ENCODE measurements around the gene SIRPA. TPM values are rescaled to one million over a fixed set of nuclear protein-coding genes. Genes with fewer than 3 reads are reported as not detected.

Gene SIRPA
- total and polyA plus RNA-seq, 2 of the 8 experiments (the other 6 are each of a cell fraction or from before 2014, with no cell fraction given) = 3.9 to 4.3 TPM

GRCh38 chr20:1909097-1909496 is 13.9 kb downstream of the SIRPA start (continued):
- TF ChIP-seq POLR2A (IDR thresholded peaks at IDR 0.05; ENCODE audit: control extremely low read depth in 1 of 2, low read depth in 2 of 2, low read length in 2 of 2) (no peak), RFX5 (IDR thresholded peaks at IDR 0.05; ENCODE audit: borderline replicate concordance, low read depth, low read length) (no peak), HDAC6 (IDR thresholded peaks at IDR 0.05; ENCODE audit: low read depth, low read length) (no peak), CHD2 (IDR thresholded peaks at IDR 0.05; ENCODE audit: low read length) (no peak), CTCF (IDR thresholded peaks at IDR 0.05; ENCODE audit: control extremely low read depth in 1 of 3, insufficient read depth in 1 of 3, low read depth in 1 of 3, low read length in 3 of 3) (no peak), ATF3 (IDR thresholded peaks at IDR 0.05; ENCODE audit: insufficient read depth, low read depth, low read length) (no peak), TBP (IDR thresholded peaks at IDR 0.05; ENCODE audit: low read depth, low read length) (no peak), CEBPB (IDR thresholded peaks at IDR 0.05; ENCODE audit: low read depth, low read length) (no peak)
